ENCODE data around the gene POU2F2.

GRCh38 chr19:42052241-42052863, 79.9 kb downstream of the POU2F2 start:
- TF ChIP-seq CTCF (conservative IDR thresholded peaks at IDR 0.05): no peak
- TF ChIP-seq EZH2 (IDR thresholded peaks at IDR 0.05; ENCODE audit: low read depth): no peak
